ENCODE results near the gene HUS1. TPM values are rescaled to one million over a fixed set of nuclear protein-coding genes. Genes with fewer than 3 reads are reported as not detected.
A peak's percentile ranks its signal among the peaks of the same experiment; 100 is the strongest.
"Not testable (repeated sequence)": the region's sequence is repeated elsewhere in the genome, so short reads cannot be mapped to it uniquely, and the experiment has no call there.

The HUS1 gene
- total RNA-seq, 1 donor from 2014 or later, result 34.4 TPM

GRCh38 chr7:47988496-47989386, 9.3 kb upstream of the HUS1 start:
- Histone ChIP-seq H2AFZ (ENCODE audit: low read depth, low read length) (no peak overlapping the region), H3K9ac (ENCODE audit: low read length) (no peak overlapping the region), H3K27ac (ENCODE audit: low read depth, low read length) (no peak overlapping the region), H3K79me2 (ENCODE audit: insufficient read depth, low read length) (no peaks in the 10 kb centered on the region), H3K4me2 (ENCODE audit: low read length) (no peak overlapping the region), H3K36me3 (ENCODE audit: insufficient read depth, low read length) (no peaks in the 10 kb centered on the region), H3K4me3 (ENCODE audit: insufficient read depth, low read depth, low read length) (no peak overlapping the region), H3K9me3 (ENCODE audit: insufficient read depth, low read depth, low read length) (no peaks in the 10 kb centered on the region), H4K20me1 (ENCODE audit: insufficient read depth, low read length) (no peaks in the 10 kb centered on the region), H3K4me1 (ENCODE audit: insufficient read depth, low read length) (peaks cover 7% of the 10 kb centered on the region), H3K27me3 (ENCODE audit: insufficient read depth, low read length) (no peaks in the 10 kb centered on the region)
- Mint-ChIP-seq H3K36me3 (ENCODE audit: low read depth, unreplicated experiment) (no peaks in the 10 kb centered on the region), H3K4me3 (ENCODE audit: unreplicated experiment) (no peak overlapping the region), H3K27ac (ENCODE audit: unreplicated experiment) (no peak overlapping the region), H3K4me1 (ENCODE audit: low read depth, unreplicated experiment) (peaks cover 8% of the 10 kb centered on the region), H3K27me3 (ENCODE audit: low read depth, unreplicated experiment) (no peaks in the 10 kb centered on the region), H3K9me3 (ENCODE audit: unreplicated experiment) (no peaks in the 10 kb centered on the region)
- FAIRE-seq, result no peak
- no peak for DNase-seq (ENCODE audit: low read depth)
- TF ChIP-seq CTCF (IDR thresholded peaks at IDR 0.05; ENCODE audit: insufficient read depth, low read depth, low read length) (peak; percentile 49), EZH2 (IDR thresholded peaks at IDR 0.05; ENCODE audit: insufficient read depth, low read length) (no peak)

- H3K9me3 ChIP-seq (ENCODE audit: insufficient read depth, low read depth, low read length), result no peaks in the 10 kb centered on the region
- no peak overlapping the region for H3K4me2 ChIP-seq (ENCODE audit: low read length)
- no peaks in the 10 kb centered on the region for H3K9me3 Mint-ChIP-seq (ENCODE audit: unreplicated experiment)
- peaks cover 12% of the 10 kb centered on the region for H3K79me2 ChIP-seq (ENCODE audit: insufficient read depth, low read length)
- FAIRE-seq (no peak), DNase-seq (ENCODE audit: low read depth) (no peak)
- TF ChIP-seq EZH2 (IDR thresholded peaks at IDR 0.05; ENCODE audit: insufficient read depth, low read length), result no peak
- no peak for TF ChIP-seq CTCF (IDR thresholded peaks at IDR 0.05; ENCODE audit: insufficient read depth, low read depth, low read length)
- no peak overlapping the region for H2AFZ ChIP-seq (ENCODE audit: low read depth, low read length)
- H3K27ac Mint-ChIP-seq (ENCODE audit: unreplicated experiment), result no peak overlapping the region
- no peak overlapping the region for H3K27ac ChIP-seq (ENCODE audit: low read depth, low read length)
- peaks cover 7% of the 10 kb centered on the region for H3K4me1 ChIP-seq (ENCODE audit: insufficient read depth, low read length)
- no peaks in the 10 kb centered on the region for H3K27me3 ChIP-seq (ENCODE audit: insufficient read depth, low read length)
- peaks cover 7% of the 10 kb centered on the region for H3K4me1 Mint-ChIP-seq (ENCODE audit: low read depth, unreplicated experiment)
- no peak overlapping the region for H3K9ac ChIP-seq (ENCODE audit: low read length)
- H4K20me1 ChIP-seq (ENCODE audit: insufficient read depth, low read length), result no peaks in the 10 kb centered on the region
- H3K4me3 ChIP-seq (ENCODE audit: insufficient read depth, low read depth, low read length), result no peak overlapping the region
- H3K36me3 Mint-ChIP-seq (ENCODE audit: low read depth, unreplicated experiment), result peaks cover 2% of the 10 kb centered on the region
- no peaks in the 10 kb centered on the region for H3K27me3 Mint-ChIP-seq (ENCODE audit: low read depth, unreplicated experiment)
- H3K36me3 ChIP-seq (ENCODE audit: insufficient read depth, low read length), result peaks cover 6% of the 10 kb centered on the region
- H3K4me3 Mint-ChIP-seq (ENCODE audit: unreplicated experiment), result no peak overlapping the region
Measured at GRCh38 chr7:47982610-47983009, 3.2 kb upstream of the HUS1 start.

DNA sequence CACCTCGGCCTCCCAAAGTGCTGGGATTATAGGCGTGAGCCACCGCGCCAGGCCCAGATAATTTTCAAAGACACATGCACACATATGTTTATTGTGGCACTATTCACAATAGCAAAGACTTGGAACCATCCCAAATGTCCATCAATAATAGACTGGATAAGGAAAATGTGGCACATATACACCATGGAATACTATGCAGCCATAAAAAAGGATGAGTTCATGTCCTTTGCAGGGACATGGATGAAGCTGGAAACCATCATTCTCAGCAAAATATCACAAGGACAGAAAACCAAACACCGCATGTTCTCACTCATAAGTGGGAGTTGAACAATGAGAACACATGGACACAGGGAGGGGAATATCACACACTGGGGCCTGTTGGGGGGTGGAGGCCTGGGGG, 1.2 kb upstream of the HUS1 start:
- H2AFZ ChIP-seq (ENCODE audit: low read depth, low read length); H4K20me1 ChIP-seq (ENCODE audit: insufficient read depth, low read length); H3K4me3 ChIP-seq (ENCODE audit: insufficient read depth, low read depth, low read length); H3K4me1 Mint-ChIP-seq (ENCODE audit: low read depth, unreplicated experiment); H3K27me3 Mint-ChIP-seq (ENCODE audit: low read depth, unreplicated experiment); FAIRE-seq; H3K27me3 ChIP-seq (ENCODE audit: insufficient read depth, low read length); H3K27ac Mint-ChIP-seq (ENCODE audit: unreplicated experiment); H3K4me2 ChIP-seq (ENCODE audit: low read length); H3K27ac ChIP-seq (ENCODE audit: low read depth, low read length); H3K4me1 ChIP-seq (ENCODE audit: insufficient read depth, low read length); H3K9ac ChIP-seq (ENCODE audit: low read length); H3K4me3 Mint-ChIP-seq (ENCODE audit: unreplicated experiment); DNase-seq (ENCODE audit: low read depth); H3K9me3 Mint-ChIP-seq (ENCODE audit: unreplicated experiment); H3K36me3 Mint-ChIP-seq (ENCODE audit: low read depth, unreplicated experiment); H3K9me3 ChIP-seq (ENCODE audit: insufficient read depth, low read depth, low read length): not testable (repeated sequence)
- peaks cover 12% of the 10 kb centered on the region for H3K79me2 ChIP-seq (ENCODE audit: insufficient read depth, low read length)
- peaks cover 24% of the 10 kb centered on the region for H3K36me3 ChIP-seq (ENCODE audit: insufficient read depth, low read length)

All from astrocyte (in vitro differentiated cells and primary cell).